ENCODE data around the gene DUSP1.

Gene DUSP1

GRCh38 chr5:172724242-172725183, 46.5 kb downstream of the DUSP1 start:
- no peak for DNase-seq (ENCODE audit: low spot score)

- DNase-seq (ENCODE audit: low spot score): no peak
These were observed 47.5 kb downstream of the DUSP1 start for GRCh38 chr5:172723508-172723907.

GRCh38 chr5:172722327-172722815, 48.6 kb downstream of the DUSP1 start:
- DNase-seq (ENCODE audit: low spot score): no peak

- no peak for DNase-seq (ENCODE audit: low spot score)
These were observed 49.3 kb downstream of the DUSP1 start for GRCh38 chr5:172721455-172722326.

- no peak for DNase-seq (ENCODE audit: low spot score)
These were observed 50.3 kb downstream of the DUSP1 start for GRCh38 chr5:172720655-172721054.

GRCh38 chr5:172719211-172719610, 51.8 kb downstream of the DUSP1 start:
- no peak for DNase-seq (ENCODE audit: low spot score)

GRCh38 chr5:172718527-172719114, 52.4 kb downstream of the DUSP1 start:
- DNase-seq (ENCODE audit: low spot score): no peak

Data from kidney tubule cell (primary cell).